ENCODE results near the gene CEACAM3.

CEACAM3 gene

DNA sequence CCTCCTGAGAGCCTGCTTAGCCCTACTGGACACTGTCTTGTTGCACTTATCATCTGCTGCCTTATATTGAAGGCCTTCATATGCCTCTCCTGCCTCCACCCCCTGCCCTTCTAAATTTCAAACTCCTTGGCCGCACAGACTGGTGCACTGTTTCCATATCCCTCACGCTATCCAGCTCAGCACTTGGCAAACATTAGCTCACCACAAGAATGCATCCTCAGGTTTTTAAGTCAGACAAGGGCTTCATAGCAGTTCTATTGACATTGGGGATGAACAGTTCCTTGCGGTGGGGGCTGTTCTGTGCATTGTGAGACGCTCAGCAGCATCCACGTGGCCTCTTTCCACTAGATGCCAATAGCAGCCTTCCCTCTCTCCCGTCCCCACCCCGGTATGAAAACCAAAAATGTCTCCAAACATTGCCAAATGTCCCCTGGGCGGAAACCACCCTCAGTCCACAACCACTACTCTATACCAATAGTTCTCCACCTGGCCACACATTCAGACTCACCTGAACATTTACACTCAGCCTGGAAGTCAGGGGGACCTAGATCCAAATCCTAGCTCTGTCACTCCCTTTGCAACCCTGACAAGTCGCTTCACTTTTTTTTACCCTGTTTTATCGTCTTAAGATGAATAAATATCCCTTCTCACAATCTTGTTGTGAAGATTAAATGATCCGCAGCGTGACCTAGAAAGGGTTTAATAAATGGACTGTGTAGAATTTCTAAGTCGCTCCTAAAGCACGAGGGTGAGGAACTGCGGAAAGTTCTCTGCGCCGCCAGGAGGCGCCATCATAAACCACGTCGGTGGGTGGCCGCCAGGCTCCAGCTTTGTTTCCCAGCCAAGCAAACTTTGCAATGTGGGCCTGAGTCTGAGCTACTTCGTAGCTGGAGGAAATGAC, 3.6 kb upstream of the CEACAM3 start:
- DNase-seq (ENCODE audit: low read depth), result peak; percentile 32

- no peak for DNase-seq (ENCODE audit: low read depth)
Measured at GRCh38 chr19:41793414-41793727, 3.0 kb upstream of the CEACAM3 start.

DNA sequence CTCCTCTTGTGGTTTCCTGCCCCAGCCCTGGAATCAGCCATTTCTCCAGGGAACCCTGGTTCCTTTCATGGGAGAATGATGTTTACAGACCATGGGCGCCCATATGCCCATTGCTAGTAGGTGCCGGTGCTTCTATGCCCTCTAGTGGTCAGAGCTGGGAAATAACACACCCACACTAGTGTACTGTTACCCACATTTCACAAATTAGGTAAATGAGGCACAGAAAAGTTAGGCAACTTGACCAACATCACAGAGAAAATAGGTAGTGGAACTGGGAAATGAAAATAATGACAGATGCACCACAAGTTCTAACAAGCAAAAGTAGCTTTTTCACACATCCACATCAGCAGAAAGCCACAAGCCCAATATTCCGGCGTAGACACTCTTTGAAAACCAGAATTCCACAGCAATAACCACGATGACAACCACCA, 1.3 kb upstream of the CEACAM3 start:
- DNase-seq (ENCODE audit: low read depth), result peak; percentile 4

DNA sequence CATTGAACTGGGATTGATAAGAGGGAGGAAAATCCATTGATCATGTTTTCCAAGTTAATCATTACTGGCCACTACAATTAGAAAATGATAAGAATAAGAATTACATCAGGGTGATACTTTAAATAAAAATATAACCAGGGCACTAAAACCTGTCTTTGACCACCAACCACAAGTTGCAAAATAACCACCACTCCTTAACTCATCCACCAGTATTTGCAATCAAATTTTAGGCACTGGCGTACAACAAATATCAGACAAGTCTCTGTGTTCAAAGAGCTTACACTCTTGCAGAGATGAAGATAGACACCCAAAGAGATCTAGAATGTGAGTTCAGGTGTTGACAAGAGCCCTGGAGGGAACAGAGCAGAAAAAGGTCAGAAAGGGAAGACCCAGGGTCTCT, 514 bp downstream of the CEACAM3 start:
- DNase-seq (ENCODE audit: low read depth), result no peak

DNA sequence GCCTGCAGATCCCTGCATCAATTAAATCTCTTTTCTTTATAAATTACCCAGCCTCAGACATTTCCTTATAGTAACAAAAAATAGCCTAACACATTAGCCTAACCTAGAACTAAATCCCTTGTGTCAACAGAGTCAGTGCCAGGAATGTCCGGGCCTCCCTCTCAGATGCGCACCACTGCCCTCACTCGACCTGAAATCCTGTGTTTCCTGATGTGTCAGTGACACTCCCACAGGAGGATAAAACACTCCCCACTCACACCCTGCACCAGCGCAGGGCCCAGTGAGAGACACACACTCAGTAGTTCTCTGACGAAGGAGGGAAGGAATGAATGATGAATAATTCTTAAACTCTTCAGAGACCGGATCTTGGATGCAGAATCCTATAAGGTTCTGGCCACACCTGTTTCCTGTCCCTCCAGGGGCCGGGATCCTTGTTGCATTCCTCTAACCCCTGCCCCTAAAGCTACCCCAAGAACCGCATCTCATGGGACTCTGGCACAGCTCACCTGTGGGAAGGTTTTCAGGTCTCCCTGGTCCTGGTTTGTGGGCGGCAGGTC, 3.1 kb downstream of the CEACAM3 start:
- DNase-seq (ENCODE audit: low read depth), result no peak

- DNase-seq (ENCODE audit: low read depth), result no peak
Measured at GRCh38 chr19:41801031-41801430, 4.6 kb downstream of the CEACAM3 start.

DNA sequence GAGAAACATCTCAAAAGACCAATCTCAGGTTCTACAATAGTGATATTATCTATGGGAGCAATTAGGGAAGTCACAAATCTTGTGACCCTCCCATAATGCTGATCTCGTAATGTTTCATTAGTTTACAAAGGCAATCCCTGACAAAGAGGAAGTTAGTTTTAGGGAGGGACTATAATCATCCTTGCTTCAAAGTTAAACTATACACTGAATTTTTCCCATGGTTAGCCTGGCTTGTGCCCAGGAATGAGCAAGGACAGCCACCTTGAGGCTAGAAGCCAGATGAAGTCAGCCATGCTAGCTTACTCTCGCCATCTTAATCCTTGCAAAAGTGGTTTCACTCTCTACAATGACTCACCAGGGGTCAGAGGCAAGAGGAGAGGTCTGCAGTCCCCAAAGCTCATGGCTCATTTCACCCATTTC, 5.4 kb downstream of the CEACAM3 start:
- DNase-seq (ENCODE audit: low read depth), result no peak

DNA sequence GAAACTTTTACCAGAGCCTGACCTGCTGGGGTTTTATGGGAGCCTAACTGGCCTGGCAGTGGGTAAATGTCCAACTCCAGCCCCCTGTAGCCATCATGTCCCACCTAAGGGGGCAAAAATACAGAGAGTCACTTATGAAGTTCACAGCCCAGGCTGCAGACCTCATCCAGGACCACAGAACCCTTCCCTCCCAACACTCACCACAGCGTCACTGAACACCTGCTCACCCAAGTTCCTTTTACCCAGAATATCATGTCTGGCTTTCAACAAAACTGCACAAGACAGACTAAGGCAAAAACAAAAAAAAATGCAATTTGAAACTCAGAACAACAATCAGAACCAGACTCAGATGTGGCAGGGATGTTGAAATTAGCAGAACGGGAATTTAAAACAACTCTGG, 6.4 kb downstream of the CEACAM3 start:
- no peak for DNase-seq (ENCODE audit: low read depth)

GRCh38 chr19:41804336-41804735, 7.9 kb downstream of the CEACAM3 start:
- DNase-seq (ENCODE audit: low read depth), result no peak

DNA sequence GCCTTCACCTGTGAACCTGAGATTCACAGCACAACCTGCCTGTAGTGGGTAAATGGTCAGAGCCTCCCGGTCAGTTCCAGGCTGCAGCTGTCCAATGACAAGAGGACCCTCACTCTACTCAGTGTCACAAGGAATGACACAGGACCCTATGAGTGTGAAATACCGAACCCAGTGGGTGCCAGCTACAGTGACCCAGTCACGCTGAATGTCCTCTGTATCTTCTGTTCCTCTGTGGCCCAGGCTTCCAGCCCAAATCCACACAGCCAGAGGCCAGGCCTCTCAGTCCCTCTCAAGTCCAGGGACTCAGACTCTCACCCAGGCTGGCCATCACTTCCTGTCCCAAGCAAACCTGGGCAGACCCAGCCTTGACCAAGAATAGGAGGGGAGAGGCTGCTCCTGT, 10.8 kb downstream of the CEACAM3 start:
- no peak for DNase-seq (ENCODE audit: low read depth)

- DNase-seq (ENCODE audit: low read depth), result no peak
Measured at GRCh38 chr19:41808663-41809566, 12.5 kb downstream of the CEACAM3 start.

- DNase-seq (ENCODE audit: low read depth), result no peak
Measured at GRCh38 chr19:41810301-41810700, 13.9 kb downstream of the CEACAM3 start.

GRCh38 chr19:41811036-41811435, 14.6 kb downstream of the CEACAM3 start:
- no peak for DNase-seq (ENCODE audit: low read depth)

DNA sequence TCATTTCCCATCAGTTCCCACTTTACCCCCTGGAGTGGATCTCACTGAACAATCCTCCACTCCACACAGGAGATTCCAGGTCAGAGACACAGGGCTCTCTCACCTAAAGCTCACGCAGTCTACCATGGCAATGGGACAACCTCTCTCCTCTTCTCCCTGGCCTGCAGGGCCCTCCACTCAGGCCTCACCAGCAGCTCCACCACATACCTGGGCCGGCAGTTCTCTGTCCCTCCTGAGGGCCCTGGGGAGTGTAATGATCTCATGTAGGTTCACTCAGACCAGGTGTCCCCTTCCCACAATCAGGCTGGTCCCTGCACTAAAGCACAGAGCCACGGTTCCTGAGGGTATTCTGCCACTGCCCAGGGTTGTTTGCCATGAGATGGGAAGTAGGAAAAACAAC, 15.6 kb downstream of the CEACAM3 start:
- no peak for DNase-seq (ENCODE audit: low read depth)

GRCh38 chr19:41813911-41814310, 17.5 kb downstream of the CEACAM3 start:
- DNase-seq (ENCODE audit: low read depth), result no peak

DNA sequence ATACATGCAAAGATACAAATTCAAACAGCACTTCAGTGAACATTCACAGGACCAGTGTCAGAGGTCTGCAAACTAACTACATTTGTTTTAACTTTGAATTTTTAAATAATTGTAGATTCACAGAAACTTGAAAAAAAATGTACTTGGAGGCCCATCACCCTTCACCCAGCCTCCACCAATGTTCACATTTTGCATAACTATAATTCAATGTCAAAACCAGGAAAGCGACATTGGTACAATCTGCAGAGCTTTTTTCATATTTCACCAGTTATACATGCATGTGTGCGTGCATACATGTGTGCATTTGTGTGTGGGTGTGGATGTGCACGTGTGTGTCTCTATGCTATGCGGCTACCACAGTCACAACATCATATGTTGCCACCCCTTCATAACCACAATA, 18.9 kb downstream of the CEACAM3 start:
- no peak for DNase-seq (ENCODE audit: low read depth)

DNA sequence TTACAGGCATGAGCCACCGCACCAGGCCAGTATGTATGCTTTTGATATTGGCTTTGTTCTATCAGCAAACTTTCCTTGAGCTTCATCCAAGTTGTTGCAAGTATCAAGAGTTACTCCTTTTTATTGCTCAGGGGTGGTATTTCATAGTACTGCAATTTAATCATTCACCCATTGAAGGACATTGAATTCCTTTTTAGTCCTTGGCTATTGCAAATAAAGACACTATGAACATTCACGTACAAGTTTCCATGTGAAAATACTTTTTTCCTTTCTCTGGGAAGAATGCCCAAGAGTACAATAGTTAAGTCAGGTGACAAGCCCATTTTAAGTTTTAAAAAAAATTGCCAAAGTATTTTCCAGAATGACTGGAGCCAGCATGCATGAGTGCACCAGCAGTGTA, 20.4 kb downstream of the CEACAM3 start:
- no peak for DNase-seq (ENCODE audit: low read depth)

DNA sequence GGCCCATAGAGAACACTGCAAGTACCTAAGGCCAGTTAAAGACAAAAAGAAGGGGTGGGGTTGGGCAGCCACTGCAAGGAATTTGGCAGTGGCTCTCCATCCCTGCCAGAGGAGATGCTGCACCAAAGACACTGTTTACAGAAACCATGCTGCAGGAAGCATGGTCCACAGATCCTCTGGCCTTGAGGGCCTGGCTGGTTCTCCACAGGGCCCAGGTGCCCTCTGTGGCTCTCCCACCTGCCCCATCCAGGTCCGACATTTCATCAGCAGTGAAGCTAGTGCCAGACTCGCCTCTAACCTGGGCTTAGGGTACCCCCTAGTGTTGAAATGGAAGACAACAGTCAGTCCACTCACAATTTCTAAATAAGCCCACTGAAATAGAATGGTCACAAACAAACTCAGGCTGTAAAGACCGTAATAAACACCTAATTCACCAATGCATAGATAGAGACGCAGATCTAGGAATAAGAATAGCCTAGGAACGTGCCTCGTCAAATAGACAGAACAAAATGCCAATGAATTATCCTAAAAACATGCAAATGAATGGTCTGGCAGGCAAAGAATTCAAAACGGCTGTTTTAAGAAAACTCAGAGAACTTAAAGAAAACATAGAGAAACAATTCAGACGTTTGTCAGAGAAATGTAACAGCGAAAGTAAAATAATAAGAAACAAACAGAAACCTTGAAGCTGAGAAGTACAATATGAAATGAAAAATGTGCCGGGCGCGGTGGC, 24.8 kb downstream of the CEACAM3 start:
- DNase-seq (ENCODE audit: low read depth), result no peak

GRCh38 chr19:41837981-41838708, 41.8 kb downstream of the CEACAM3 start:
- no peak for DNase-seq (ENCODE audit: low read depth)

- no peak for DNase-seq (ENCODE audit: low read depth)
Measured at GRCh38 chr19:41839211-41839610, 42.8 kb downstream of the CEACAM3 start.

DNA sequence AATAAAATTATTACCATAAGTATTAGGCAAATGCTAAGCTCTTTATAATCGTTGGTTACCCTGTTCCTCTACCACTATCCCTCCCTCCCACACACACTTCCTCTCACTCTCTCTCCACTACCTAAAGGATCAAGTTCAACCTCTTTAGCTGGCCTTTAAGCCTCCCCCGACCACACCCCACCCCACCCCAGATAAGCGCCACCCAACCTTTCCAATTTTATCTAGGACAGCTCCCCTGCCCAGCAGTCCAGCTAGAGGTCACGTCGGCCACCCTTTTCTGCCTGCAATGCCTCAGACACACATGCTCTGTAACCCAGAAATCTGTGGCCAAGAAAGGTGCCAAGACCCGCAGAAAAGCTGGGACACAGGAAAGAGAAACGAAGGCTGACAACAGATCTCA, 47.0 kb downstream of the CEACAM3 start:
- DNase-seq (ENCODE audit: low read depth), result no peak
